ENCODE results near the gene TRIM62.

Gene TRIM62

DNA sequence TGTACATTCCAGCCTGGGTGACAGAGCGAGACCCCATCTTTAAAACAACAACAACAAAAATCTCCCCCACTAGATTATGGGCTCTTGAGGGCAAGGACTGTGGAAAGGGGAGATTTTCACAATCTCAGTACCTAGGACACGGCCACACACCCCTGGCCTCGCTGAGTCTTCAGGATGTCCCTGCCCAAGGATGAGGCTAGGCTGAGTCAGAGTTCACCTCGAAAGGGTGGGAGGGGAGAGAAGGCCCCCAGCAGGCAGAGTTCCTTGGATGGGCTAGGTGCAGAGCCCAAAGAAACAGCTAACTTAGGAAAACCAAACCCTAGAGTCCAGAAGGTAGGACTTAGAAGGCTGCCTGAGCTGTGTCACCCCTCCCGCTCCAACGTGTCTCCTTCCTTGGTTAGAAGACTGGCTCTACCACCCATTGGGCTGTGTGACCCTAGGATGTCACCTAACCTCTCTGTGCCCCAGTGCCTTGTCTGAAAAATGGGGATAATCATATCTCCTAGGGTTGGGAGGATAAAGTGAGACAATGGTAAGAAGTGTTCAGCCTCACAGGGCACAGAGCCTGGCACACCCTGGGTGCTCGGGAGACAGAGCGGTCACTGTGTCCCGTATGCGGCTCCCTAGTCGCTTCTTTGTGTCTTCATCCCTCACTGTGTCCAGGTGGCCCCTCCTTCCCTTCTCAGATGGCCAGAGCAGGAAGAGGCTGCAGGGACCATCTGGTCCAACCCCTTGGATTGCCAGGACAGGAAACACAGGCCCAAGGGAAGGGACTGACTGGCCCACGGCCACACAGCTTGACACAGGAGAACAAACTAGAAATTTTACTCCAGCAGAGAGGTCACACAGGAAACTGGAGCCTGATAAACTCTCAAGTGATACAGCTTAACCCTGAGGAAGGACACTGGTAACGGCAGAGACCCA, 11.2 kb downstream of the TRIM62 start:
- no peaks in the 10 kb centered on the region for H3K36me3 ChIP-seq (replicated peaks; ENCODE audit: insufficient read depth, low read length)

GRCh38 chr1:33169290-33170055, 12.4 kb downstream of the TRIM62 start:
- Histone ChIP-seq H3K36me3 (replicated peaks; ENCODE audit: insufficient read depth, low read length) (no peaks in the 10 kb centered on the region), H3K9ac (ENCODE audit: low read length) (no peak overlapping the region), H3F3A (ENCODE audit: insufficient read depth, low read length) (no peaks in the 10 kb centered on the region), H3K79me2 (ENCODE audit: low read length) (no peaks in the 10 kb centered on the region), H3K4me3 (ENCODE audit: low read length) (no peak overlapping the region), H3K4me1 (ENCODE audit: low read length) (no peaks in the 10 kb centered on the region), H3K9me2 (replicated peaks; ENCODE audit: insufficient read depth, low read length) (no peaks in the 10 kb centered on the region), H3K9me3 (replicated peaks; ENCODE audit: insufficient read depth, low read length) (no peaks in the 10 kb centered on the region), H4K20me1 (ENCODE audit: insufficient read depth, low read length) (no peaks in the 10 kb centered on the region), H3K27ac (ENCODE audit: low read length) (no peak overlapping the region), H3K4me2 (ENCODE audit: low read depth, low read length) (no peak overlapping the region), H2AFZ (ENCODE audit: low read length) (no peak overlapping the region), H3K27me3 (replicated peaks; ENCODE audit: insufficient read depth, low read length) (no peaks in the 10 kb centered on the region)
- no peak for TF ChIP-seq EZH2phosphoT487 (IDR thresholded peaks at IDR 0.05; ENCODE audit: low read length)
- no peak for TF ChIP-seq CTCF (IDR thresholded peaks at IDR 0.05; ENCODE audit: low read length)
- no peak for TF ChIP-seq EZH2 (optimal IDR thresholded peaks at IDR 0.05; ENCODE audit: low read depth, low read length)
- no peak for DNase-seq

More for the DNA sequence above, 11.2 kb downstream of the TRIM62 start:
- no peaks in the 10 kb centered on the region for H3K9me2 ChIP-seq (replicated peaks; ENCODE audit: insufficient read depth, low read length)
- no peak overlapping the region for H3K9ac ChIP-seq (ENCODE audit: low read length)
- no peak overlapping the region for H2AFZ ChIP-seq (ENCODE audit: low read length)
- DNase-seq: no peak
- no peaks in the 10 kb centered on the region for H4K20me1 ChIP-seq (ENCODE audit: insufficient read depth, low read length)
- H3K4me3 ChIP-seq (ENCODE audit: low read length): no peak overlapping the region
- H3K27me3 ChIP-seq (replicated peaks; ENCODE audit: insufficient read depth, low read length): no peaks in the 10 kb centered on the region
- H3K4me2 ChIP-seq (ENCODE audit: low read depth, low read length): no peak overlapping the region
- TF ChIP-seq EZH2 (optimal IDR thresholded peaks at IDR 0.05; ENCODE audit: low read depth, low read length): no peak
- no peak for TF ChIP-seq CTCF (IDR thresholded peaks at IDR 0.05; ENCODE audit: low read length)
- no peak for TF ChIP-seq EZH2phosphoT487 (IDR thresholded peaks at IDR 0.05; ENCODE audit: low read length)
- H3K79me2 ChIP-seq (ENCODE audit: low read length): no peaks in the 10 kb centered on the region
- H3K27ac ChIP-seq (ENCODE audit: low read length): no peak overlapping the region
- no peaks in the 10 kb centered on the region for H3K9me3 ChIP-seq (replicated peaks; ENCODE audit: insufficient read depth, low read length)
- H3F3A ChIP-seq (ENCODE audit: insufficient read depth, low read length): no peaks in the 10 kb centered on the region
- H3K4me1 ChIP-seq (ENCODE audit: low read length): no peaks in the 10 kb centered on the region

DNA sequence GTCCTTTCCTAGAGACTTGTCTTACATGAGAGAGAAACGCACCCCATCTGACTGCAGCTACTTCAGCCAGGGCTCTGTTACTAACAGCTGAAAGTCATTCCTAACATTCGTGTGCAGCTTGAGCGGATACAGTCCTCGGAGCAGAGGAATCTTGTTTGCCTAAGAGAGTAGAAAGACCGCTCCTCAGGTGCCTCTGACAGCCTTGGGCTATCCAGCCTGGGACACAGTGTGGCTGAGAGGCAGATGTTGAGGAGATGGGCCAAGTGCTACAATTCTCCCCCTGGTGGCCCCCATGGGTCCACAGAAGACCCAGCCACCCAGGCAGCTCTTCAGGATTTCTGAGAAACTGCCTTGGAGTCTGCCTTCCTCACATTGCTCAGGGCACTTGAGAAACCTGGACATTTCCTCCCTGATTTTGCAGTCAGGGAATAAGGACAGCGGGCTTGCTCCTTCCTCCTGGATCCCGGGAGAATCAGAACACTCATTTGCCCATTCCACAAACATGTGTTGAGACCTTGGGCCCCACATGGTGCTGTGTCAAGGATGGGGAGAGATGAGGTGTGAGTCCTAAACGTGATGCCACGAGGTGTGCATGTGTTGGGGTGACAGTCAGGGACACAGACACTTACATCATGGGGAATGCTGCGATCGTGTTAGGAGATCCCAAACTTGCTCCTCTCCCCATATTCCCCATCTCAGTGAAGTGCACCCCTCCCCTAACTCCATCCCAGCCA, 13.1 kb downstream of the TRIM62 start:
- H3F3A ChIP-seq (ENCODE audit: insufficient read depth, low read length): no peaks in the 10 kb centered on the region
- DNase-seq: no peak
- H3K9me3 ChIP-seq (replicated peaks; ENCODE audit: insufficient read depth, low read length): no peaks in the 10 kb centered on the region
- H3K36me3 ChIP-seq (replicated peaks; ENCODE audit: insufficient read depth, low read length): no peaks in the 10 kb centered on the region
- H3K4me1 ChIP-seq (ENCODE audit: low read length): no peaks in the 10 kb centered on the region
- H3K9me2 ChIP-seq (replicated peaks; ENCODE audit: insufficient read depth, low read length): no peaks in the 10 kb centered on the region
- no peak overlapping the region for H2AFZ ChIP-seq (ENCODE audit: low read length)
- H3K9ac ChIP-seq (ENCODE audit: low read length): no peak overlapping the region
- TF ChIP-seq CTCF (IDR thresholded peaks at IDR 0.05; ENCODE audit: low read length) (no peak), EZH2phosphoT487 (IDR thresholded peaks at IDR 0.05; ENCODE audit: low read length) (no peak), EZH2 (optimal IDR thresholded peaks at IDR 0.05; ENCODE audit: low read depth, low read length) (no peak)
- no peak overlapping the region for H3K27ac ChIP-seq (ENCODE audit: low read length)
- H3K27me3 ChIP-seq (replicated peaks; ENCODE audit: insufficient read depth, low read length): no peaks in the 10 kb centered on the region
- H3K79me2 ChIP-seq (ENCODE audit: low read length): no peaks in the 10 kb centered on the region
- no peak overlapping the region for H3K4me3 ChIP-seq (ENCODE audit: low read length)
- H4K20me1 ChIP-seq (ENCODE audit: insufficient read depth, low read length): no peaks in the 10 kb centered on the region
- H3K4me2 ChIP-seq (ENCODE audit: low read depth, low read length): no peak overlapping the region
